ENCODE results near the gene DBN1. TPM values are rescaled to one million over a fixed set of nuclear protein-coding genes. Genes with fewer than 3 reads are reported as not detected.
A peak's percentile ranks its signal among the peaks of the same experiment; 100 is the strongest.

The DBN1 gene
- total and polyA plus RNA-seq, 2 donors (not counting 3 experiments of a cell fraction or from before 2014, with no cell fraction given) = 198 to 336 TPM

GRCh38 chr5:177472460-177473442 is 683 bp downstream of the DBN1 start:
- H3K36me3 ChIP-seq (ENCODE audit: control insufficient read depth in 2 of 2, extremely low read depth in 1 of 2, insufficient read depth in 2 of 2, low read length in 2 of 2) = peaks cover 0 to 10% of the 10 kb centered on the region in 2 experiments
- no peak overlapping the region for H2AFZ ChIP-seq (ENCODE audit: low read depth, low read length)
- intact Hi-C loops (cut with micrococcal nuclease) (loop anchor here (1.0 to 10.0 kb wide), 3 partner anchors 10 to 1028 kb away; partner anchors contain the start of gene FAF2), dilution Hi-C loops (cut with MboI; ENCODE audit: extremely low pct_ligation_motif_present, low sequenced_read_pairs) (no loop called here)
- H3K4me3 ChIP-seq (replicated peaks in 1 of 3; ENCODE audit: insufficient read depth in 1 of 3, low read depth in 1 of 3, low read length in 3 of 3) = peak overlapping the region; percentile 58 to 82 (median 72)
- peak overlapping the region; percentile 42 for H3K27ac ChIP-seq (ENCODE audit: insufficient read depth, low read depth, low read length)
- ChIA-PET POLR2A (interaction anchor here (0.6 to 1.5 kb wide), 4 partner anchors 10 to 24 kb away, joined by 3 to 5 read pairs (median 4); no protein-coding TSS in a partner anchor), CTCF (interaction anchor here (0.8 to 4.5 kb wide), 10 partner anchors 10 to 82 kb away, joined by 3 to 57 read pairs (median 6); no protein-coding TSS in a partner anchor)
- FAIRE-seq (peak; percentile 75), DNase-seq (ENCODE audit: low read depth, low spot score) (peak; percentile 54)
- no peak for TF ChIP-seq POLR2A (IDR thresholded peaks at IDR 0.05; ENCODE audit: low read depth, low read length)
- peak; percentile 68 for TF ChIP-seq POLR2AphosphoS5 (IDR thresholded peaks at IDR 0.05; ENCODE audit: insufficient read depth, low read depth, low read length)
- no peaks in the 10 kb centered on the region for H3K9me3 ChIP-seq (replicated peaks; ENCODE audit: control insufficient read depth, insufficient read depth, low read length)
- TSS peak; percentile 51 for BruUV-seq (replicated peaks)
- H3K9ac ChIP-seq (replicated peaks; ENCODE audit: extremely low read depth, insufficient read depth, low read length) = peak overlapping the region; percentile 77
- H3K9me1 ChIP-seq (replicated peaks; ENCODE audit: control insufficient read depth, extremely low read depth, insufficient read depth, low read length) = no peaks in the 10 kb centered on the region
- no peaks in the 10 kb centered on the region for H4K20me1 ChIP-seq (replicated peaks; ENCODE audit: control insufficient read depth, extremely low read depth, insufficient read depth, low read length)
- H3K27me3 ChIP-seq (ENCODE audit: control insufficient read depth in 2 of 2, insufficient read depth in 2 of 2, low read length in 2 of 2) = no peaks in the 10 kb centered on the region
- H3K79me2 ChIP-seq (ENCODE audit: control insufficient read depth, insufficient read depth, low read length) = peaks cover 49% of the 10 kb centered on the region
- peaks cover 31% of the 10 kb centered on the region for H3K4me1 ChIP-seq (ENCODE audit: control insufficient read depth, extremely low read depth, insufficient read depth, low read length)
- peak overlapping the region; percentile 77 for H3K4me2 ChIP-seq (ENCODE audit: insufficient read depth, low read length)

- H3K36me3 ChIP-seq (ENCODE audit: control insufficient read depth in 2 of 2, extremely low read depth in 1 of 2, insufficient read depth in 2 of 2, low read length in 2 of 2) = peaks cover 3 to 20% of the 10 kb centered on the region in 2 experiments
- peaks cover 31% of the 10 kb centered on the region for H3K4me1 ChIP-seq (ENCODE audit: control insufficient read depth, extremely low read depth, insufficient read depth, low read length)
- peaks cover 49% of the 10 kb centered on the region for H3K79me2 ChIP-seq (ENCODE audit: control insufficient read depth, insufficient read depth, low read length)
- no peak for DNase-seq (ENCODE audit: low read depth, low spot score)
- no peak overlapping the region for H2AFZ ChIP-seq (ENCODE audit: low read depth, low read length)
- no peaks in the 10 kb centered on the region for H3K9me1 ChIP-seq (replicated peaks; ENCODE audit: control insufficient read depth, extremely low read depth, insufficient read depth, low read length)
- peak overlapping the region; percentile 77 for H3K4me2 ChIP-seq (ENCODE audit: insufficient read depth, low read length)
- H3K9me3 ChIP-seq (replicated peaks; ENCODE audit: control insufficient read depth, insufficient read depth, low read length) = no peaks in the 10 kb centered on the region
- H4K20me1 ChIP-seq (replicated peaks; ENCODE audit: control insufficient read depth, extremely low read depth, insufficient read depth, low read length) = no peaks in the 10 kb centered on the region
- peak overlapping the region; percentile 58 to 82 (median 72) for H3K4me3 ChIP-seq (replicated peaks in 1 of 3; ENCODE audit: insufficient read depth in 1 of 3, low read depth in 1 of 3, low read length in 3 of 3)
- POLR2A ChIA-PET = interaction anchor here (0.6 to 1.5 kb wide), 5 partner anchors 9 to 25 kb away, joined by 3 to 5 read pairs (median 4); no protein-coding TSS in a partner anchor
- BruUV-seq (replicated peaks) = no TSS peak
- dilution Hi-C loops (cut with MboI; ENCODE audit: extremely low pct_ligation_motif_present, low sequenced_read_pairs) (no loop called here), intact Hi-C loops (cut with micrococcal nuclease) (loop anchor here (1.0 to 10.0 kb wide), 3 partner anchors 9 to 1027 kb away; partner anchors contain the start of gene FAF2)
- peak overlapping the region; percentile 77 for H3K9ac ChIP-seq (replicated peaks; ENCODE audit: extremely low read depth, insufficient read depth, low read length)
- TF ChIP-seq EZH2 (IDR thresholded peaks at IDR 0.05; ENCODE audit: borderline replicate concordance, low read depth, low read length, severe bottlenecking) (no peak), JUN (IDR thresholded peaks at IDR 0.05; ENCODE audit: borderline replicate concordance, insufficient read depth, insufficient read length, low read depth) (no peak), MYC (IDR thresholded peaks at IDR 0.05; ENCODE audit: low read depth, low read length) (no peak), FOS (IDR thresholded peaks at IDR 0.05; ENCODE audit: borderline replicate concordance, insufficient read depth, low read length) (no peak), CTCF (IDR thresholded peaks at IDR 0.05; ENCODE audit: extremely low read depth in 1 of 2, insufficient read depth in 1 of 2, low read depth in 1 of 2, low read length in 2 of 2) (no peak), MAX (IDR thresholded peaks at IDR 0.05; ENCODE audit: insufficient read depth, insufficient read length) (no peak), POLR2AphosphoS5 (IDR thresholded peaks at IDR 0.05; ENCODE audit: insufficient read depth, low read depth, low read length) (no peak), GATA2 (IDR thresholded peaks at IDR 0.05; ENCODE audit: insufficient read depth, insufficient read length, low read depth, low read length) (no peak), POLR2A (IDR thresholded peaks at IDR 0.05; ENCODE audit: low read depth, low read length) (no peak)
- CTCF ChIA-PET = interaction anchor here (0.9 to 4.5 kb wide), 9 partner anchors 9 to 68 kb away, joined by 3 to 57 read pairs (median 6); no protein-coding TSS in a partner anchor
- H3K27ac ChIP-seq (ENCODE audit: insufficient read depth, low read depth, low read length) = peak overlapping the region; percentile 10
- H3K27me3 ChIP-seq (ENCODE audit: control insufficient read depth in 2 of 2, insufficient read depth in 2 of 2, low read length in 2 of 2) = no peaks in the 10 kb centered on the region
- FAIRE-seq = peak; percentile 49
Observed at GRCh38 chr5:177471610-177472356, 1.7 kb downstream of the DBN1 start.
